Tibial nerve (tissue), 4 donors: ENCODE data around the gene LCMT1.

Experiments used
- CTCF ChIP-seq, 5 experiments: fragments of 200-600 bp in 3 of 5; fragments of 450-650 bp in 2 of 5; sonication (generic) in 3 of 5; IDR thresholded peaks; one replicate each; pipeline ENCODE4 v1.5.1; 2016 to 2019; ENCODE audit warnings: antibody characterized with exemption in 5 of 5, mild to moderate bottlenecking in 3 of 5, moderate library complexity in 2 of 5
- EP300 ChIP-seq, 2 donors: sonication (generic); formaldehyde crosslinking; IDR thresholded peaks; one replicate each; pipeline ENCODE4 v1.6.1; 2017; ENCODE audit warnings: antibody characterized with exemption in 2 of 2, mild to moderate bottlenecking in 1 of 2
- POLR2A ChIP-seq, 2 donors: fragments of 450-650 bp; IDR thresholded peaks; one replicate each; pipeline ENCODE4 v1.6.1; 2017; ENCODE audit warnings: antibody characterized with exemption in 2 of 2, mild to moderate bottlenecking in 2 of 2, moderate library complexity in 2 of 2

- TF ChIP-seq POLR2A (IDR thresholded peaks at IDR 0.05): no peak
- TF ChIP-seq CTCF (IDR thresholded peaks at IDR 0.05): no peak
- TF ChIP-seq EP300 (IDR thresholded peaks at IDR 0.05): no peak
These were observed 31.0 kb upstream of the LCMT1 start for GRCh38 chr16:25080420-25081131.
